ENCODE data around the gene GALNT10.

Gene GALNT10

GRCh38 chr5:154409230-154409840 is 218.8 kb downstream of the GALNT10 start:
- Mint-ChIP-seq H3K9me3 (no peaks in the 10 kb centered on the region), H3K27ac (no peak overlapping the region), H3K4me3 (no peak overlapping the region), H3K36me3 (ENCODE audit: low read depth) (peaks cover 27% of the 10 kb centered on the region), H3K27me3 (ENCODE audit: low read depth) (no peaks in the 10 kb centered on the region), H3K4me1 (ENCODE audit: low read depth) (peaks cover 4% of the 10 kb centered on the region)
- no peak for DNase-seq (ENCODE audit: low spot score)

GRCh38 chr5:154410008-154410407 is 219.5 kb downstream of the GALNT10 start:
- no peak overlapping the region for H3K27ac Mint-ChIP-seq
- H3K9me3 Mint-ChIP-seq: no peaks in the 10 kb centered on the region
- H3K4me3 Mint-ChIP-seq: no peak overlapping the region
- no peaks in the 10 kb centered on the region for H3K27me3 Mint-ChIP-seq (ENCODE audit: low read depth)
- no peak for DNase-seq (ENCODE audit: low spot score)
- peaks cover 32% of the 10 kb centered on the region for H3K36me3 Mint-ChIP-seq (ENCODE audit: low read depth)
- peaks cover 4% of the 10 kb centered on the region for H3K4me1 Mint-ChIP-seq (ENCODE audit: low read depth)

- Mint-ChIP-seq H3K27me3 (ENCODE audit: low read depth) (no peaks in the 10 kb centered on the region), H3K9me3 (no peaks in the 10 kb centered on the region), H3K36me3 (ENCODE audit: low read depth) (peaks cover 32% of the 10 kb centered on the region), H3K4me3 (no peak overlapping the region), H3K27ac (no peak overlapping the region), H3K4me1 (ENCODE audit: low read depth) (no peaks in the 10 kb centered on the region)
- DNase-seq (ENCODE audit: low spot score): no peak
These were observed 220.3 kb downstream of the GALNT10 start for GRCh38 chr5:154410786-154411185.

DNA sequence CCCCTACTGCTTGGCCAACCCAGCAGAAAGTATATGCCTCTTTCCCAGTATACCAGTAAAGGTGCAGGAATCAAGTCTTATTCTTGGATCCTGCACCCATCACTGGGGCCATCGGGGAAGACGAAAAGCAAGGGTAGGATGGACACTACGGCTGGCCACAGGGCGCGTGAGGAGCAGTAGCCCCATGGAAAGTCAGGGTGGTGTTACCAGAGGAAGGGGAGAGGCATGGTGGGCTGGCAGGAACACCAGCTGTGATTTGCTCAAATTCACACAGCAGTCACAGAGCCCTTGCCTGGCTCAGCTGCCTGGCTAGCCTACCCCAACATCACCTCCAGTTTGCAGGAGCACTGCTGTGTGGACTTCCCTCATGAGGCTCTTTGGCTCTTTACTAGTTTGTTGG is 220.8 kb downstream of the GALNT10 start:
- Mint-ChIP-seq H3K4me1 (ENCODE audit: low read depth) (no peaks in the 10 kb centered on the region), H3K9me3 (no peaks in the 10 kb centered on the region), H3K27me3 (ENCODE audit: low read depth) (no peaks in the 10 kb centered on the region), H3K27ac (no peak overlapping the region), H3K36me3 (ENCODE audit: low read depth) (peaks cover 32% of the 10 kb centered on the region), H3K4me3 (no peak overlapping the region)
- no peak for DNase-seq (ENCODE audit: low spot score)

- Mint-ChIP-seq H3K4me1 (ENCODE audit: low read depth) (no peaks in the 10 kb centered on the region), H3K27ac (no peak overlapping the region), H3K27me3 (ENCODE audit: low read depth) (no peaks in the 10 kb centered on the region), H3K36me3 (ENCODE audit: low read depth) (peaks cover 31% of the 10 kb centered on the region), H3K9me3 (no peaks in the 10 kb centered on the region), H3K4me3 (no peak overlapping the region)
- no peak for DNase-seq (ENCODE audit: low spot score)
These were observed 221.8 kb downstream of the GALNT10 start for GRCh38 chr5:154412316-154412715.

DNA sequence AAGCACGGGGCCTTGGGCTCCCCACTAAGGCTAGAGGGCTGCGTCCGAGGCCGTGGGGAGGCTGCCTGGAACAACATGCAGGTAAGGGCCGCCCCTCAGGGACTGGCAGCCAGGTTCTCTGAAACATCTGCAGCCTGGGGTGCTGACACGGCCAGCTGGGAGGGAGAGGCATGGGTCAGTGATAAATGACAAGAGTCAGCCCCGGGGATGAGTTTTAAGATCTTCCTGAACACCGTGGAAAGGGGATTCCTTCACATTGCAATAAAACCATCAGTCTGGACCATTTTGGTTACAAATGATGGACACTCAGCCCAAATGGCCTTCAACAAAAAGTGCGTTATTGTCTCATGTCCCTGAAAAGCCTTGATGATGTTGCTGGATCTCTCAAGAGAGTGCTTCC is 222.4 kb downstream of the GALNT10 start:
- H3K9me3 Mint-ChIP-seq: no peaks in the 10 kb centered on the region
- H3K36me3 Mint-ChIP-seq (ENCODE audit: low read depth): peaks cover 31% of the 10 kb centered on the region
- H3K27me3 Mint-ChIP-seq (ENCODE audit: low read depth): no peaks in the 10 kb centered on the region
- H3K4me1 Mint-ChIP-seq (ENCODE audit: low read depth): no peaks in the 10 kb centered on the region
- H3K4me3 Mint-ChIP-seq: no peak overlapping the region
- H3K27ac Mint-ChIP-seq: no peak overlapping the region
- no peak for DNase-seq (ENCODE audit: low spot score)

DNA sequence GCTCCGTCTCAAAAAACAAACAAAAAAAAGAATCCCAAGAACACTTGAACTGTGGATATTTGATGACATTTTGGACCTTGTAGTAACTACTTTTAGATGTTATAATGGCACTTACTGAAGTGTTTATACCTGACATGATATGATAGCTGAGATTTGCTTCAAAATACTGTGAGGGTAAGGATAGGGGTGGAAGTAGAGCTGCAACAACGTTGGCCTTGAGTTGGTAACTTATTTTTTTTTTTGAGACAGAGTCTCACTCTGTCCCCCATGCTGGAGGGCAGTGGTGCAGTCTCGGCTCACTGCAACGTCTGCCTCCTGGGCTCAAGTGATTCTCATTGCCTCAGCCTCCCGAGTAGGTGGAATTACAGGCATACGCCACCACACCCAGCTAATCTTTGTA is 224.6 kb downstream of the GALNT10 start:
- Mint-ChIP-seq H3K36me3 (ENCODE audit: low read depth) (peaks cover 44% of the 10 kb centered on the region), H3K9me3 (no peaks in the 10 kb centered on the region), H3K4me1 (ENCODE audit: low read depth) (no peaks in the 10 kb centered on the region), H3K4me3 (no peak overlapping the region), H3K27me3 (ENCODE audit: low read depth) (no peaks in the 10 kb centered on the region), H3K27ac (no peak overlapping the region)
- no peak for DNase-seq (ENCODE audit: low spot score)

GRCh38 chr5:154418344-154418820 is 227.8 kb downstream of the GALNT10 start:
- H3K27ac Mint-ChIP-seq: no peak overlapping the region
- H3K9me3 Mint-ChIP-seq: peaks cover 3% of the 10 kb centered on the region
- H3K27me3 Mint-ChIP-seq (ENCODE audit: low read depth): no peaks in the 10 kb centered on the region
- no peaks in the 10 kb centered on the region for H3K4me1 Mint-ChIP-seq (ENCODE audit: low read depth)
- H3K36me3 Mint-ChIP-seq (ENCODE audit: low read depth): peaks cover 45% of the 10 kb centered on the region
- no peak overlapping the region for H3K4me3 Mint-ChIP-seq
- no peak for DNase-seq (ENCODE audit: low spot score)

DNA sequence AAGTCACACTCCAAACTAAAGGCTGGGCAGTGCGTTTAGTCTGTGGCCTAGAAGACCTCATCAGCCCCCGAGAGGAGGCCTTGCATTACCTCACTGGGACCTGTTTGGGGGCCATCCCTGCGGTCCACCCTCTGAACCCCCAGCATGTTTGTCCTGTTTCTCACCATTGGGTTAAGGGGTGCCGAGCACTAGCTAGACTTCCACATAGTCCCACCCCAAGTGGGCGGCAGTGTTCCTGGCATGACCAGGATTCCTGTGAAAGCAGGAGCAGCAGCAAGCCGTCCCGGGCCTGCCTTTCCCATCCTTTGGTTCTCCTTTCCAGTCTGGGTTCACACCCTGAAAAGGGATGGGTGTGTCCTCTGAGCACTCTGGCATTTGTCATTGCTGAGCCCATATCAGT is 228.7 kb downstream of the GALNT10 start:
- Mint-ChIP-seq H3K9me3 (peaks cover 7% of the 10 kb centered on the region), H3K36me3 (ENCODE audit: low read depth) (peaks cover 46% of the 10 kb centered on the region)
- no peak for DNase-seq (ENCODE audit: low spot score)

GRCh38 chr5:154421868-154422267 is 231.3 kb downstream of the GALNT10 start:
- H3K27me3 Mint-ChIP-seq (ENCODE audit: low read depth): no peaks in the 10 kb centered on the region
- H3K4me1 Mint-ChIP-seq (ENCODE audit: low read depth): peaks cover 3% of the 10 kb centered on the region
- H3K4me3 Mint-ChIP-seq: no peak overlapping the region
- H3K27ac Mint-ChIP-seq: no peak overlapping the region
- H3K36me3 Mint-ChIP-seq (ENCODE audit: low read depth): peaks cover 44% of the 10 kb centered on the region
- no peak for DNase-seq (ENCODE audit: low spot score)
- peaks cover 7% of the 10 kb centered on the region for H3K9me3 Mint-ChIP-seq

More for the DNA sequence above, 228.7 kb downstream of the GALNT10 start:
- Mint-ChIP-seq H3K4me3 (no peak overlapping the region), H3K27me3 (ENCODE audit: low read depth) (no peaks in the 10 kb centered on the region), H3K4me1 (ENCODE audit: low read depth) (peaks cover 2% of the 10 kb centered on the region), H3K27ac (no peak overlapping the region)

DNA sequence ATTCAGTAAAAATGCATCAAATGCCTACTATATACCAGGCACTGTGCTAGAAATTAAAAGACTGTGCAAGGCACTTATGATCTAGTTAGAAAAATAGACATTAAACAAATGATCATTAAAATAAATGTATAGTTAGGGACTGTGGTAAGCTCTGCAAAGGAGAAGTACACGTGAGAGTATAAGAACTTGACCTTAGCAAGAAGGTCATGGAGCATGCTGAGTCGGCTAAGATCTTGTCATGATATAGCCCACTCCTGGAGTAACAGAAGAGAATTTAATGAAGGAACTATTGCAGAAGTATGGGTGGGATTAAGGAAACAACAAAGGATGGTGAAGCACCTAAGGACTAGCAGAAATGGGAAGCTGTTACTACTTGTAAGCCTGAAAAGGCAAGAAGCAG is 231.8 kb downstream of the GALNT10 start:
- H3K4me3 Mint-ChIP-seq: no peak overlapping the region
- no peak for DNase-seq (ENCODE audit: low spot score)
- peaks cover 47% of the 10 kb centered on the region for H3K36me3 Mint-ChIP-seq (ENCODE audit: low read depth)
- no peaks in the 10 kb centered on the region for H3K27me3 Mint-ChIP-seq (ENCODE audit: low read depth)
- H3K27ac Mint-ChIP-seq: no peak overlapping the region
- peaks cover 7% of the 10 kb centered on the region for H3K9me3 Mint-ChIP-seq
- peaks cover 4% of the 10 kb centered on the region for H3K4me1 Mint-ChIP-seq (ENCODE audit: low read depth)

DNA sequence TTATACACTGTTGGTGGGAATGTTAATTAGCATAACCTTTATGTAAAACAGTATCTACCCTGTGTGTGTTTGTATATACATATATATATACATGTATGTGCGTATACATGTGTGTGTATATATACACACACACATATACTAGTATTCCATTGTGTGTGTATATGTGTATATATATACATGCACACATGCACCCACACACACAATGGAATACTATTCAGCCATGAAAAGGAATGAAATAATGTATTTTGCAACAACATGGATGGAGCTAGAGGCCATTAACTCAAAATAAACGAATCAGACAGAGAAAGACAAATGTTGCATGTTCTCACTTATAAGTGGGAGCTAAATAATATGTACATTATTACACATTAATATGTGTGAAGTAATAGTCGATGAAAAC is 237.7 kb downstream of the GALNT10 start:
- Mint-ChIP-seq H3K27ac (no peak overlapping the region), H3K36me3 (ENCODE audit: low read depth) (peaks cover 30% of the 10 kb centered on the region), H3K4me1 (ENCODE audit: low read depth) (peaks cover 8% of the 10 kb centered on the region), H3K4me3 (no peak overlapping the region), H3K9me3 (peaks cover 5% of the 10 kb centered on the region), H3K27me3 (ENCODE audit: low read depth) (no peaks in the 10 kb centered on the region)
- no peak for DNase-seq (ENCODE audit: low spot score)

- DNase-seq (ENCODE audit: low spot score): no peak
- Mint-ChIP-seq H3K27ac (no peak overlapping the region), H3K36me3 (ENCODE audit: low read depth) (peaks cover 28% of the 10 kb centered on the region), H3K9me3 (no peaks in the 10 kb centered on the region), H3K27me3 (ENCODE audit: low read depth) (no peaks in the 10 kb centered on the region), H3K4me1 (ENCODE audit: low read depth) (peaks cover 5% of the 10 kb centered on the region), H3K4me3 (no peak overlapping the region)
These were observed 238.8 kb downstream of the GALNT10 start for GRCh38 chr5:154429341-154429740.

DNA sequence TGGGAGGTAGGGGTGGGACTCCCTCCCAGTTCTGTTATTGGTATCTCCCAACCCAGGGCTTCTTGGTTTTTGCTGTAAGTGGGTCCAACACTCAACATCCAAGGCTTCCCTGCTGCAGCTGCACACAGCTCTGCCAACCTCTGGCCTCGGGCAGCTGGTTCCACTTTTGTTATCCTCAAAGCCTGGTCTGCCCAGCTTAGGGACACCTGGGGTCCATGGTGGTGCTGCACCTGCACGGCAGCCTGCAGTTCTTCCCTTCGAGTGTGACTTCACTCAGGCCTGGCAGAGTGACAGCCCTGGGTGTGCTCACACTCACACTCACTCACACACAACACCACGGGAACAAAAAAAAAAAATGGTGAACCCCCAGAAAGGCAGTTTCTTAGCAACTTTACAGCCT is 239.9 kb downstream of the GALNT10 start:
- H3K9me3 Mint-ChIP-seq: no peaks in the 10 kb centered on the region

DNA sequence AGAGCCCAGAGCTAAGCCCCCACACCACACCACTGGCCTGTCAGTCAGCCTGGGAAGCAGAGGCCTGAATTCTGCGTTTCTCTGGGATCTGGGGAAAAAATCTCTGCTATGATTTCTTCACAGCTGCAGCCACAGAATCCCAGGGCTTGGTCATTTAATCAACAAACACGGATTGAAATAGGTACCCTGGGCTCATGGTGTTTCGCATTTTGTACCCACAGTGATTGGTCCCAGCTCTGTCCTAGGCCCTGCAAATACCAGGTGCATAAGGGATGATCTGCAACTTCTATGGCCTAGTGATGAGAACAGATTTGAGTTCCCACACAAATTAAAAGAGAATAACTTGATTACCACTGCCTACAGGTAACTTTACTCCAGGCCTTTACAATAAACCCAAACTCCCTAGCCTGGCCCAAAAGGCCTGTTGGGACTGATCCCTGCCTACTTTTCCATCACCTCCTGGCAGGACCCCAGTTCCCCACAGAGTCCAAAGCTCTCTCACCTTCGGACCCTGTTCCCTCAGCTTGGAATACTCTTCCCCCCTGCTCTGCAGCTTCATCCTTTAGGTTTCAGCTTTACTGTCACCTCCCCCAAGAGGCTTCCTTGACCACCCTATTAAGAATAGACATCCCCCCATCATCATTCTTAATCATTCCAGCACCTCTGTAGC is 240.6 kb downstream of the GALNT10 start:
- DNase-seq (ENCODE audit: low spot score): no peak
- peaks cover 34% of the 10 kb centered on the region for H3K36me3 Mint-ChIP-seq (ENCODE audit: low read depth)
- no peak overlapping the region for H3K27ac Mint-ChIP-seq
- H3K4me3 Mint-ChIP-seq: no peak overlapping the region
- peaks cover 5% of the 10 kb centered on the region for H3K4me1 Mint-ChIP-seq (ENCODE audit: low read depth)
- H3K27me3 Mint-ChIP-seq (ENCODE audit: low read depth): no peaks in the 10 kb centered on the region
- H3K9me3 Mint-ChIP-seq: no peaks in the 10 kb centered on the region

More for the DNA sequence above, 239.9 kb downstream of the GALNT10 start:
- Mint-ChIP-seq H3K27me3 (ENCODE audit: low read depth) (no peaks in the 10 kb centered on the region), H3K36me3 (ENCODE audit: low read depth) (peaks cover 30% of the 10 kb centered on the region), H3K4me3 (no peak overlapping the region), H3K27ac (no peak overlapping the region), H3K4me1 (ENCODE audit: low read depth) (peaks cover 5% of the 10 kb centered on the region)
- no peak for DNase-seq (ENCODE audit: low spot score)
